ENCODE measurements around the gene ATPAF1.

DNA sequence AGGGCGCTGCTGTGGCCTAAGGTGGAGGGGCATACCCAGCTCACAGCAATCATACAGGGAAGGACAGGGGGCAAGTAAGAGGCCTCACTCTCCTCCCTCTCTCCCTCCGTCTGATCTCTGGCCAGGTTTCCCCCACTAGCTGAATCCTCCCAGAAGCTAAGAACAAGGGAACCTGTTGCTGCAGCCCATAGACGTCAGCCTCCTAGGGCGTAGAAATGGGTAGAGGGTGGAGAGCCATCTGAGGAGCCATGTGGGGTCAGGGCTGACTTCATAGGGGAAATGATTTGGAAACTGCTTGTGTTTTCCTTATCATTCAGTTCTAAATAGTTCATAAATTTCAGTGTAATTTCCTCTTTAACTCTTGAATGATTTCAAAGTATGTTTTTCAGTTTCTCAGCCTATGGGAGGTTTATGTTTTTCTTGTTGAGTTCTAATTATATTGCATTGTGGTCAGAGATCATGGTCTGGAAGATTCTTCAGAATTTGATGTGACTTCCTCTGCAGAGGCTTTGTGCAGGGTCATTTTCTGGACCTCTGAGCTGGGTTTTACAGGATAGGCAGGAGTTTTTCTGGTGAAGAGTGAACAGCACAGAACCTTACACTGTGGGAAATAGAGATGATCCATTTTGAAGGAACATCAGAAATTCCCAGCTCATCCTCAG lies 49.3 kb downstream of the ATPAF1 start:
- TF ChIP-seq, protein P1, sequence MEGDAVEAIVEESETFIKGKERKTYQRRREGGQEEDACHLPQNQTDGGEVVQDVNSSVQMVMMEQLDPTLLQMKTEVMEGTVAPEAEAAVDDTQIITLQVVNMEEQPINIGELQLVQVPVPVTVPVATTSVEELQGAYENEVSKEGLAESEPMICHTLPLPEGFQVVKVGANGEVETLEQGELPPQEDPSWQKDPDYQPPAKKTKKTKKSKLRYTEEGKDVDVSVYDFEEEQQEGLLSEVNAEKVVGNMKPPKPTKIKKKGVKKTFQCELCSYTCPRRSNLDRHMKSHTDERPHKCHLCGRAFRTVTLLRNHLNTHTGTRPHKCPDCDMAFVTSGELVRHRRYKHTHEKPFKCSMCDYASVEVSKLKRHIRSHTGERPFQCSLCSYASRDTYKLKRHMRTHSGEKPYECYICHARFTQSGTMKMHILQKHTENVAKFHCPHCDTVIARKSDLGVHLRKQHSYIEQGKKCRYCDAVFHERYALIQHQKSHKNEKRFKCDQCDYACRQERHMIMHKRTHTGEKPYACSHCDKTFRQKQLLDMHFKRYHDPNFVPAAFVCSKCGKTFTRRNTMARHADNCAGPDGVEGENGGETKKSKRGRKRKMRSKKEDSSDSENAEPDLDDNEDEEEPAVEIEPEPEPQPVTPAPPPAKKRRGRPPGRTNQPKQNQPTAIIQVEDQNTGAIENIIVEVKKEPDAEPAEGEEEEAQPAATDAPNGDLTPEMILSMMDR (conservative IDR thresholded peaks at IDR 0.05; ENCODE audit: low read length) = no peak
- TF ChIP-seq EZH2phosphoT487 (IDR thresholded peaks at IDR 0.05; ENCODE audit: borderline replicate concordance) = no peak
